Transverse colon (tissue), 3 donors: ENCODE data around the gene CRB1.

Experiments used
- CTCF ChIP-seq, 5 experiments: fragments of 200-600 bp in 3 of 5; fragments of 450-650 bp in 2 of 5; sonication (generic) in 3 of 5; IDR thresholded peaks; 1 replicate in 2 of 5; 2 replicates in 3 of 5; pipeline ENCODE4 v1.5.1; 2016 to 2017; ENCODE audit warnings: antibody characterized with exemption in 5 of 5, inconsistent platforms in 3 of 5, mild to moderate bottlenecking in 2 of 5, moderate library complexity in 1 of 5
- EP300 ChIP-seq: sonication (generic); formaldehyde crosslinking; IDR thresholded peaks from one replicate; pipeline ENCODE4 v1.6.1; 2017; ENCODE audit warnings: antibody characterized with exemption, low read depth
- POLR2A ChIP-seq: fragments of 450-650 bp; IDR thresholded peaks from one replicate; pipeline ENCODE4 v1.6.1; 2016; ENCODE audit warnings: antibody characterized with exemption, mild to moderate bottlenecking, moderate library complexity

- TF ChIP-seq CTCF (IDR thresholded peaks at IDR 0.05) (no peak), EP300 (no peak), POLR2A (no peak)
Observed at GRCh38 chr1:197394831-197395608, 127.0 kb downstream of the CRB1 start.
